NCI-H146 treated with DMSO at 0.1 percent for 48 hours (cell line): ENCODE data around the gene MICALL2.
A peak's percentile ranks its signal among the peaks of the same experiment; 100 is the strongest.

Experiments used
- DNase-seq: peaks from one replicate; lab custom pipeline; 2025; ENCODE audit not compliant: unreplicated experiment; lab: John Stamatoyannopoulos, UW

The MICALL2 gene

GRCh38 chr7:1434891-1435670 is 24.2 kb downstream of the MICALL2 start:
- no peak for DNase-seq

DNA sequence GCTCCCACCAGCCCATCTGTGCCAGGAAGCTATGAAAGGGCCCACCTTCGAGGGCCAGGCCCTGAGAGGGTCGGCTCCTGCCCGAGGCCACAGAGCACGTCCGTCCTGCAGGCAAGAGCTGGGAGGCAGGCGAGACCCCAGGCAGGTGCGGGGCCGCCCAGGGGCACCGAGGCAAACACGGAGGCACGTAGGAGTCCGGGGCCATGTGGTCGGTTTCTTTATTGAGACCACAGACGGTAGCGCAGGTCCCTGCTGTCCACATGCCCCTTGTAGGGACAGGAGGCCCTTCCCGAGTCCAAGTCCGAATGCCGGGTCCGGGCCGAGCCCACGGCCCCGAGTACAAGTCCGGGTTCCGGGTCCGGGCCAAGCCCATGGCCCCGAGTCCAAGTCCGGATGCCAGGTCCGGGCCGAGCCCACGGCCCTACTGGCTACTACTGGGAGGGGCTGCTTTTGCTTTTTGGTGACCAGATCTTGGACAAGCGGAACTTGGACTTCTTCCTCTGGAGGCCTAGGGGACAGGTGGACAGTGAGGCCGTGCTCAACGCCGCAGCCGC is 25.0 kb downstream of the MICALL2 start:
- no peak for DNase-seq

- no peak for DNase-seq
These were observed 25.9 kb downstream of the MICALL2 start for GRCh38 chr7:1433128-1433920.

DNA sequence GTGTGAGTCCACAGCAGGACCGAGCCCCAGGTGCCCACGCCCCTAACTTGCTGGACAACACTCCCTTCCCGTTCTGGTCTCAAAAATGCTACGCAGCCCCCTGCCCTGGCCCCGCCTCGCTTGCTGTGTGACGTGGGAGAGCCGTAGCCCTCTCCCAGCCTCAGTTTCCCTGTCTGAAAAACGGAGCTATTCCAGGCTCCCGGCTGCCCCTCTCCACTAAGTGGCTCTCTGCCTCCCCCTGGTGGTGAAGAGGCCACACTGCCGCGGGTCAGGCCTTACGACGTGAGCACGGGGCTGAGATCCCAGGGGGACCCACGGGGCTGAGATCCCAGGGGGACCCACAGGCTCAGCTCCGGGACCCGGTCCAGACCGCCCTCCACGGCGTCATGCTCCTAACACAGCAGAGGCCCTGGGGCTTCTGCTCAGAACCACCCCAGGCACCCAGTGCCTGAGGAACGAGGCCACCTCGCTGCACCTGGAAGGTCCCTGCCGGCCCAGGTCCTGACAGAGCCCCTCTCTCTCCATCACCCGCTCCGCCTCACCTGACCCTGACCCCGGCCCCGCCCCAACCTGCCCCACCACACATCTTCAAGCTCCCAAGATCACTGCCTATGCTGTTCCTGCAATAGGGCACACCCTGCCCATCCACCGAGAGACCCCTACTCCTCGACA is 26.7 kb downstream of the MICALL2 start:
- DNase-seq = no peak

GRCh38 chr7:1431634-1432380 is 27.5 kb downstream of the MICALL2 start:
- DNase-seq = peak; percentile 32

DNA sequence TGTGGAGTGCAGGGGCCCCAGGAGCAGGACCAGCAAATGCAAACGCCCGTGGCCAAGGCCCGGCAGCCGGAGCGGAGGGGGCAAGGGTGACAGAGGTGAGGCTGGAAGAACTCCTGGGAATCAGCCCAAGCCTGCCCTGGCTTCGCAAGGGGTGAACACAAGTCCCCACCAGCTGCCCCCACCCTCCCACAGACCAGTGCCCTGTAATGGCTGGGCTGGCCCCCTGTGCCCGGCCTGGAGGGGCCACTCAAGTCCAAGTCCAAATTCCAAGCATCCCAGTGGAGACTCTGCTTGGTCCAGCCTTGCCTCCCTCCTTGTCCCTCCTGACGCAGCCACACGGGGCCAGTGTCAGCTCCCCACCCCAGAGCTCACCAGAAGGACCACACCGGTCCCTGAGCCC is 28.0 kb downstream of the MICALL2 start:
- no peak for DNase-seq

DNA sequence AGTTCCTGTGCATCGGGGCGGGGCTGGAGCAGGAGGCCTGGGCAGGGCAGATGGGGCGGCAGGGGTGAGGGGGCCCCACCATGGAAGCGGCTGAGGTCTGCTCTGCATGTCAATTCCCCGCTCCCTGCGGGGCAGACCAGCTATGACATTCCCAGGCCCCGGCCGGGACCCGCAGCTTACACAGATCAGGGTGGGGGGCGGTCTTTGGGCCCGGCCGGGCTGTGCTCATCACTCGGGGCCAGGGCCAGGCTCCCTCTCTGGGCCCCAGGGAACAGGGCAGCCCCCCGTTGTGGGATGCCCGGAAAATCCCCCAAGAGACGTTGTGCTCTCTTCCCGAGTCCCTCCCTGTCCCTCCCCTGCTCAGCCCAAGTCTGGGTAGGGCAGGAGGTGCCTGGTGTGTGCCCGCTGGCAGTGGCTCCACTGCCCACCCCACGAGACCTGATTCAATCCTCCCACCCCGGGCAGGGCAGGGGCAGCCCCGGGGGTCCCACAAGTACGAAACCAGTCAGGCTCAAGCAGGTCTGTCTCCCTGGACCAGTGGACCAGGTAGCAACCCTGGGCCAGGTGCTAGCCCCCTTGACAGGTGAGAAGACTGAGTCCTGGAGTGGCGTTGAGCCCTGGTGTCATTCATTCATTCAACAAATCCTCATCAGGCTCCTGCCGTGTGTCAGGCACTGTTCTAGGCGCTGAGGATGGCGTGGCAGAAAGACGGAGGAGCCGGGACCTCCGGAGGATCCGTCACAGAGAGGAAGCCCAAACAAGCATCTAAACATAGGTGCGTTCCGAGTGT is 29.0 kb downstream of the MICALL2 start:
- no peak for DNase-seq

DNA sequence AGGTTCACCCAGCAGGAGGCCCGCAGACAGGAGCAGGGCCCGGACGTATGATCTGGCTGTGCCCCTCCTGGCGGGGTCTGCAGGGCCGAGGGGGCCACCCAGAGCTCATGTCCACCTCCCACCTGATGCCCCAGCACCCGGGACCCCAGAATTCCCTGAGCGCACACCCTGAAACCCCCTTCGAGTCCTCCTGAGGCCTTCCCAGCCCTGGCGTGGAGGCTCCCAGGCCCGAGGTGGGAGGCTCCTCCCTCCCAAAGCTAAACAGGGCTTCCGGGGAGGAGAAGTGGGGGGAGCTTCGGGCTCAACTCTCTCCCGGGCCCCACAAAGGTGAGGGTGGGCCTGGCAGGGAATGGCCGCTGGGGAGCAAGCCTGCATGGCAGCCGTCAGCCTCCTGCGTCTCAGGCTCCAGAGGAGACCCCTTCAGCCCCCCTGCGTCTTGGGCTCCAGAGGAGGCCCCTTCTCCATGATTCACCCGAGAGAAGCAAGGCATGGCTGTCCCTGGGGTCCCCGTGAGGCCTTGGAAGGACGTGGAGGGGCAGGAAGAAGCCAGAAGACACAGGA is 30.2 kb downstream of the MICALL2 start:
- no peak for DNase-seq

DNA sequence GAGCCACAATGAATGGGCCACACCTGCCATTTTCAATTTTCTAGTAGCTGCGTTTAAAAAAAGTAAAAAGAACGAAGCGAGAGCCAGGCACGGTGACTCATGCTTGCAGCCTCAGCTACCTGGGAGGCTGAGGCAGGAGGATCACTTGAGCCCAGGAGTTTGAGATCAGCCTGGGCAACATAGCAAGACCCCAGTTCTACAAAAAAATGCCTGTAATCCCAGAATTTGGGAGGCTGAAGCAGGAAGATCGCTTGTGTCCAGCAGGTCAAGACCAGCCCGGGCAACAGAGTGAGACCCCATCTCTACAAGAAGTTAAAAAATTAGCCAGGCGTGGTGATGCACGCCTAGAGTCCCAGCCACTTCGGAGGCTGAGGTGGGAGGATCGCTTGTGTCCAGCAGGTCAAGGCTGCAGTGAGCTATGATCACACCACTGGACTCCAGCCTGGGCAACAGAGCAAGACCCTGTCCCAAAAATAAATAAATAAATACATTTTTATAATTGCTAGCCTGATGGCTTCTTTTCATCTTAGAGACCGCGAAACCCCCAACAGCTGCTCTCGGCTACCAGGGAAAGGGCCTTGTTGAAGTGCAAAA is 32.1 kb downstream of the MICALL2 start:
- DNase-seq = no peak

- DNase-seq = no peak
These were observed 32.8 kb downstream of the MICALL2 start for GRCh38 chr7:1426474-1426873.

- no peak for DNase-seq
These were observed 33.8 kb downstream of the MICALL2 start for GRCh38 chr7:1425292-1426136.

DNA sequence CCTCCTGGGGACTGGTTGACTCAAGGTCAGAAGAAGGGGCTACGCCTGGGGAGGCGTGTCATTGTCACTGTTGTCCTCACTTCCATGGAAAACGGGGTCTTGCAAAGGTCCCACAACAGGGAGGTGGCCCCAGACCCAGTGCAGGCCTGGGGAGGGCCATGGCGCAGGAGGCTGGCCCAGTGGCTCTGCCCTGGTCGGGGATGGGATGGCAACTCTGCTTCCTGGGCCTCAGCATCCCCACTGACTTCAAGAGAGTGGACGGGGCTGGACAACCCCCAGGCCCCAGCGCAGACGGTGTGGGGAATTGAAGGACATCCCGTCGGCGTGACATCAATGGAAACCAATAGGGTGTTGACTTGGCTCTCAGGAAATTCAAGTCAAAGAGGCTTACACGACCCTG is 35.2 kb downstream of the MICALL2 start:
- no peak for DNase-seq

DNA sequence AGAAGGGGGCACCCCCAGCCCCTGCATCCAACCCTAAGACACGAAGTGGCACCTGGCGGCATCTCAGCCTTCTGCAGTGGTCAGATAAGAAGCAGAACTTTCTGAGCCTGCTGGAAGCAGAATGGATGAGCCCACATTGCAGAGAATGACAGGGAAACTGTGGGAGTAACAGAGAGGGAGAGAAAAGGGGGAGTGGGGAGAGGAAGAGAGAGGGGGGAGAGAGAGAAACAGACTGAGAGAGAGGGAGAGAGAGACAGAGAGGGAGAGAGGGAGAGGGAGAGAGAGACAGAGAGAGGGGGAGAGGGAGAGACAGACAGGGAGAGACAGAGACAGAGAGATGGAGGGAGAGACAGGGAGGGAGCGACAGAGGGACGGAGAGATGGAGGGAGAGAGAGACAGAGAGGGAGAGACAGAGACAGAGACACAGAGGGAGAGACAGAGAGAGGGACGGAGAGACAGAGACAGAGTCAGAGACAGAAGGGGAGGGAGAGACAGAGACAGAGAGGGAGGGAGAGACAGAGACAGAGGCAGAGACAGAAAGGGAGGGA is 35.9 kb downstream of the MICALL2 start:
- DNase-seq = no peak

- DNase-seq = peak; percentile 84
These were observed 36.6 kb downstream of the MICALL2 start for GRCh38 chr7:1422512-1423263.

GRCh38 chr7:1421946-1422345 is 37.3 kb downstream of the MICALL2 start:
- no peak for DNase-seq

GRCh38 chr7:1421020-1421790 is 38.1 kb downstream of the MICALL2 start:
- no peak for DNase-seq

DNA sequence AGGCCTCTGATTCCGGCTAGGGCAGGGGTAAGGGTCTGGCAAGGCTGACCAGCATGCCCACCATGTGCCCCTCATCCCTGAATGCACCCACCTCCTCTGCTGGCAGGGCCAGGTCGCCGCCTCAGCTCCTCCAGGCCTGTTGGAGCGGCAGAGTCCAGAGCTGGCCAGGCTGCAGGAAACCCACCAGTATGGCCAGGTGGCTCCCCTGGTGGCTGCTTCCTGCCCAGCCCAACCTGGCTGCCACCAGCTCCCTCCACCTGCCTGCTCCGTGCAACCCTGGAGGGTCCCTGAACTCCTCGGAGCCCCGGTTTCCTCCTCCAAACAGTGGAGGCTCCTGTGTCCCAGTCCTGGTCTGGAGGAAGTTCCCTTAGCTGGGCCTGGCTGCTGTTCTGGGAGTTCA is 39.6 kb downstream of the MICALL2 start:
- no peak for DNase-seq
